Myocyte (in vitro differentiated cells): ENCODE measurements around the gene LAMTOR1. TPM values are rescaled to one million over a fixed set of nuclear protein-coding genes. Genes with fewer than 3 reads are reported as not detected.

ENCODE experiments used
- DNase-seq: peaks from one replicate; pipeline ENCODE4 v3.0.0-alpha.2; 2012; ENCODE audit warnings: low read depth
- total RNA-seq: library from RNA; depleted of rRNA; stranded (reverse); fragments of >200 nt; gene quantifications from 2 replicates; pipeline ENCODE4 v1.2.3, GENCODE V29; 2014

Gene LAMTOR1
- total RNA-seq, 1 donor from 2014 or later = 118 TPM

- DNase-seq = no peak
Observed at GRCh38 chr11:72119198-72119597, 16.1 kb upstream of the LAMTOR1 start.

- DNase-seq = no peak
Observed at GRCh38 chr11:72116019-72116755, 13.1 kb upstream of the LAMTOR1 start.

GRCh38 chr11:72114570-72114969 is 11.5 kb upstream of the LAMTOR1 start:
- no peak for DNase-seq

- peak; percentile 7 for DNase-seq
Observed at GRCh38 chr11:72112978-72113808, 10.1 kb upstream of the LAMTOR1 start.

GRCh38 chr11:72112143-72112977 is 9.3 kb upstream of the LAMTOR1 start, which contains the start of gene ANAPC15:
Gene ANAPC15 (minus strand): TSS chr11:72112695. CDS start chr11:72111276, 1,419 bp downstream.
- peak; percentile 100 for DNase-seq

GRCh38 chr11:72111300-72112142 is 8.4 kb upstream of the LAMTOR1 start:
- DNase-seq = no peak

GRCh38 chr11:72105888-72106287 is 2.8 kb upstream of the LAMTOR1 start, which contains the start of gene TOMT:
Gene TOMT (plus strand): TSS chr11:72105924. CDS start chr11:72105952, 28 bp downstream.
- no peak for DNase-seq

- DNase-seq = no peak
Observed at GRCh38 chr11:72103754-72104167, 664 bp upstream of the LAMTOR1 start.

- DNase-seq = no peak
Observed at GRCh38 chr11:72102631-72102945, 509 bp downstream of the LAMTOR1 start.

- no peak for DNase-seq
Observed at GRCh38 chr11:72102162-72102561, 935 bp downstream of the LAMTOR1 start.

GRCh38 chr11:72100462-72100861 is 2.6 kb downstream of the LAMTOR1 start:
- no peak for DNase-seq

- no peak for DNase-seq
Observed at GRCh38 chr11:72100009-72100408, 3.1 kb downstream of the LAMTOR1 start.

GRCh38 chr11:72098741-72099140 is 4.4 kb downstream of the LAMTOR1 start:
- no peak for DNase-seq

- peak; percentile 76 for DNase-seq
Observed at GRCh38 chr11:72091292-72091691, 11.8 kb downstream of the LAMTOR1 start.

GRCh38 chr11:72088076-72088808 is 14.9 kb downstream of the LAMTOR1 start:
- DNase-seq = no peak

GRCh38 chr11:72085621-72086351 is 17.3 kb downstream of the LAMTOR1 start:
- peak; percentile 75 for DNase-seq

- DNase-seq = no peak
Observed at GRCh38 chr11:72084965-72085364, 18.1 kb downstream of the LAMTOR1 start.

- no peak for DNase-seq
Observed at GRCh38 chr11:72084076-72084475, 19.0 kb downstream of the LAMTOR1 start.

GRCh38 chr11:72083414-72083813 is 19.7 kb downstream of the LAMTOR1 start:
- DNase-seq = no peak
